Transverse colon (tissue), 4 donors: ENCODE data around the gene ERC2. TPM values are rescaled to one million over a fixed set of nuclear protein-coding genes. Genes with fewer than 3 reads are reported as not detected.

Source experiments
- DNase-seq: peaks from one replicate; pipeline ENCODE4 v3.0.0-alpha.2; 2019
- H3K27ac ChIP-seq, 4 donors: fragments of 200-600 bp; sonication (generic); 2 replicates each; pipeline ENCODE4 v1.5.1; 2016 to 2018; ENCODE audit warnings: inconsistent platforms in 4 of 4
- H3K27me3 ChIP-seq: fragments of 200-600 bp; sonication (generic); 2 replicates; pipeline ENCODE4 v1.5.1; 2017; ENCODE audit warnings: inconsistent platforms
- H3K36me3 ChIP-seq, 4 donors: fragments of 200-600 bp; sonication (generic); 2 replicates each; pipeline ENCODE4 v1.5.1; 2017 to 2019; ENCODE audit warnings: inconsistent platforms in 4 of 4
- H3K4me1 ChIP-seq, 4 donors: fragments of 200-600 bp; sonication (generic); 2 replicates each; pipeline ENCODE4 v1.5.1; 2017 to 2020; ENCODE audit warnings: inconsistent platforms in 4 of 4
- H3K4me3 ChIP-seq, 4 donors: fragments of 200-600 bp; sonication (generic); 1 replicate in 1 of 4; 2 replicates in 3 of 4; pipeline versions ENCODE4 v1.5.1 to v1.6.1; 2017 to 2019; ENCODE audit warnings: inconsistent platforms in 4 of 4
- H3K9me3 ChIP-seq, 2 donors: fragments of 200-600 bp; sonication (generic); 2 replicates each; pipeline ENCODE4 v1.5.1; 2017 to 2019; ENCODE audit warnings: inconsistent platforms in 2 of 2
- EP300 ChIP-seq: sonication (generic); formaldehyde crosslinking; IDR thresholded peaks from one replicate; pipeline ENCODE4 v1.6.1; 2017; ENCODE audit warnings: antibody characterized with exemption, low read depth
- POLR2A ChIP-seq: fragments of 450-650 bp; IDR thresholded peaks from one replicate; pipeline ENCODE4 v1.6.1; 2016; ENCODE audit warnings: antibody characterized with exemption, mild to moderate bottlenecking, moderate library complexity
- POLR2AphosphoS5 ChIP-seq, 3 donors: sonication (generic); formaldehyde crosslinking; IDR thresholded peaks; one replicate each; pipeline ENCODE4 v1.6.1; 2016; ENCODE audit warnings: antibody characterized with exemption in 3 of 3
- WGBS, 2 donors: methylation state at CpG; one replicate each; pipeline ENCODE4 v1.1.5; 2018; ENCODE audit warnings: low coverage in 1 of 2; 5-methylcytosine and 5-hydroxymethylcytosine counted together
- in situ Hi-C, 4 donors: fragments of 200-750 bp; cut with MboI; loops; one replicate each; pipeline versions ENCODE4 v1.15.0 to v1.15.1; 2017; ENCODE audit warnings: low sequenced_read_pairs in 3 of 4, low pct_ligation_motif_present in 1 of 4, low pct_unique_long_range_greater_than_20kb in 1 of 4
- intact Hi-C: fragments of 100-400 bp; cut with DNase I; formaldehyde crosslinking; loops from one replicate; pipeline ENCODE4 v1.15.1; 2023; ENCODE audit warnings: low total_unique reads
- total RNA-seq, 4 donors: library from RNA; depleted of rRNA; stranded (reverse); fragments of >200 nt; gene quantifications; one replicate each; pipeline ENCODE4 v1.1.0, GENCODE V29; 2016
- TF ChIP-seq, protein P1 (sequence below), 5 experiments: fragments of 200-600 bp in 3 of 5; fragments of 450-650 bp in 2 of 5; sonication (generic) in 3 of 5; IDR thresholded peaks; 1 replicate in 2 of 5; 2 replicates in 3 of 5; pipeline ENCODE4 v1.5.1; 2016 to 2017; ENCODE audit warnings: antibody characterized with exemption in 5 of 5, inconsistent platforms in 3 of 5, mild to moderate bottlenecking in 2 of 5, moderate library complexity in 1 of 5

The ERC2 gene
- total RNA-seq, 4 donors from 2014 or later, result 0.41 to 1.3 TPM; not detected in 2

DNA sequence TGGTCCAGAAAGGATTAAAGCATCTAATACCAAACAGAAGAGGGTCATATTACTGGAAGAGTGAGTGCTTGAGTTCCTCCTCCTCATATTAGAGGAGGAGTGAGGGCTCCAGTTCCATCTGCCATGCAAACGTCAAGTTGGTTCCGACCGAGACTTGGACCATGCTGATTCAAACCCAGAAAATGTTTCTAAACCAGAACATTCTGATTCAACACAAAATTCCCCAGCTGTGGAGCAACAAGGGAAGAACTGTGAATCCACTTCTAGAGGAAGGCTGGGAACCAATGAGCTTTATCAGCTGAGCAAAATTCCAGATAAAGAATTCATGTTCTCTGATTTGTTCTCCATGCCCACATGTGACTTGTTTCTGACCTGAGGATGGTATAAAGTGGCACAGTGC is 845.5 kb downstream of the ERC2 start:
- peaks cover 0 to 14% (median 3%) of the 10 kb centered on the region in 4 donors for H3K4me1 ChIP-seq
- DNase-seq, result no peak
- in situ Hi-C loops (no loop called here), intact Hi-C loops (no loop called here)
- H3K27ac ChIP-seq, result no peak overlapping the region
- H3K36me3 ChIP-seq, result no peaks in the 10 kb centered on the region
- WGBS, 2 donors, result 65 to 74% methylated on average over 3 of the region's 3 CpGs
- no peaks in the 10 kb centered on the region for H3K27me3 ChIP-seq
- no peaks in the 10 kb centered on the region for H3K9me3 ChIP-seq
- H3K4me3 ChIP-seq, result no peak overlapping the region
- no peak for TF ChIP-seq POLR2AphosphoS5 (IDR thresholded peaks at IDR 0.05)
- no peak for TF ChIP-seq POLR2A
- no peak for TF ChIP-seq EP300
- TF ChIP-seq, protein P1, sequence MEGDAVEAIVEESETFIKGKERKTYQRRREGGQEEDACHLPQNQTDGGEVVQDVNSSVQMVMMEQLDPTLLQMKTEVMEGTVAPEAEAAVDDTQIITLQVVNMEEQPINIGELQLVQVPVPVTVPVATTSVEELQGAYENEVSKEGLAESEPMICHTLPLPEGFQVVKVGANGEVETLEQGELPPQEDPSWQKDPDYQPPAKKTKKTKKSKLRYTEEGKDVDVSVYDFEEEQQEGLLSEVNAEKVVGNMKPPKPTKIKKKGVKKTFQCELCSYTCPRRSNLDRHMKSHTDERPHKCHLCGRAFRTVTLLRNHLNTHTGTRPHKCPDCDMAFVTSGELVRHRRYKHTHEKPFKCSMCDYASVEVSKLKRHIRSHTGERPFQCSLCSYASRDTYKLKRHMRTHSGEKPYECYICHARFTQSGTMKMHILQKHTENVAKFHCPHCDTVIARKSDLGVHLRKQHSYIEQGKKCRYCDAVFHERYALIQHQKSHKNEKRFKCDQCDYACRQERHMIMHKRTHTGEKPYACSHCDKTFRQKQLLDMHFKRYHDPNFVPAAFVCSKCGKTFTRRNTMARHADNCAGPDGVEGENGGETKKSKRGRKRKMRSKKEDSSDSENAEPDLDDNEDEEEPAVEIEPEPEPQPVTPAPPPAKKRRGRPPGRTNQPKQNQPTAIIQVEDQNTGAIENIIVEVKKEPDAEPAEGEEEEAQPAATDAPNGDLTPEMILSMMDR (IDR thresholded peaks at IDR 0.05), result no peak

DNA sequence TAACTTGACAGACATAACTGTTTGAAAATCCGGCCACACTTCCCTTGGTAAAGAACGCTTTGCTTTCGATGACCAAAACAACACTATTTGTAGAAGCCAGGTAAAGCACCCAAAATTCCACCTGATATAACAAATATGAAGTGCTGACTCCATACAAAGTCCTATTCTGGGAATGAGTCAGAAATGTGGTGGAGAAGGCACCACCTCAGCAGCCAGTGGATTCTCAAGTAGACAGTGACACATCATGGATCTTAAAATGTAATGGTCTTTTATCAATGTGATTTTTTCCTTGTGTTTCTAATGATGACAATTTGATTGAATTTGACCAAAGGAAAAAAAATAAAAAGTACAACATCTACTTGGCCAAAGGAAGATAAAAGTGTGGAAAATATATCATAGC is 846.2 kb downstream of the ERC2 start:
- Histone ChIP-seq H3K27ac (no peak overlapping the region), H3K4me1 (peaks cover 0 to 14% (median 3%) of the 10 kb centered on the region in 4 donors), H3K4me3 (no peak overlapping the region), H3K27me3 (no peaks in the 10 kb centered on the region), H3K9me3 (no peaks in the 10 kb centered on the region), H3K36me3 (no peaks in the 10 kb centered on the region)
- DNase-seq, result no peak
- intact Hi-C loops, result no loop called here
- 92 to 100% methylated on average over 3 of the region's 3 CpGs for WGBS, 2 donors
- TF ChIP-seq POLR2AphosphoS5 (IDR thresholded peaks at IDR 0.05) (no peak), EP300 (no peak), POLR2A (no peak)
- TF ChIP-seq, protein P1 (IDR thresholded peaks at IDR 0.05), result no peak
- in situ Hi-C loops, result no loop called here

- in situ Hi-C loops (no loop called here), intact Hi-C loops (no loop called here)
- Histone ChIP-seq H3K27ac (no peak overlapping the region), H3K27me3 (no peaks in the 10 kb centered on the region), H3K4me1 (peaks cover 0 to 14% (median 3%) of the 10 kb centered on the region in 4 donors), H3K9me3 (no peaks in the 10 kb centered on the region), H3K4me3 (no peak overlapping the region), H3K36me3 (no peaks in the 10 kb centered on the region)
- no peak for DNase-seq
- TF ChIP-seq EP300, result no peak
- no peak for TF ChIP-seq POLR2A
- TF ChIP-seq, protein P1 (IDR thresholded peaks at IDR 0.05), result no peak
- no peak for TF ChIP-seq POLR2AphosphoS5 (IDR thresholded peaks at IDR 0.05)
- 75 to 81% methylated on average over 2 of the region's 2 CpGs for WGBS, 2 donors
Observed at GRCh38 chr3:55621648-55622047, 846.6 kb downstream of the ERC2 start.

GRCh38 chr3:55621026-55621422 is 847.2 kb downstream of the ERC2 start:
- 57 to 60% methylated on average over 3 of the region's 3 CpGs for WGBS, 2 donors
- no peaks in the 10 kb centered on the region for H3K27me3 ChIP-seq
- in situ Hi-C loops, result no loop called here
- intact Hi-C loops, result no loop called here
- H3K9me3 ChIP-seq, result no peaks in the 10 kb centered on the region
- H3K4me1 ChIP-seq, result peaks cover 0 to 14% (median 3%) of the 10 kb centered on the region in 4 donors
- no peak overlapping the region for H3K27ac ChIP-seq
- no peaks in the 10 kb centered on the region for H3K36me3 ChIP-seq
- no peak overlapping the region for H3K4me3 ChIP-seq
- TF ChIP-seq, protein P1 (IDR thresholded peaks at IDR 0.05), result no peak
- TF ChIP-seq EP300, result no peak
- no peak for TF ChIP-seq POLR2AphosphoS5 (IDR thresholded peaks at IDR 0.05)
- no peak for TF ChIP-seq POLR2A
- no peak for DNase-seq
